Rectal smooth muscle tissue (tissue), 1 donor: Measurements from ENCODE around the gene VSIG10.
"Not testable (repeated sequence)": the region's sequence is repeated elsewhere in the genome, so short reads cannot be mapped to it uniquely, and the experiment has no call there.

Experiments
- H3K27ac ChIP-seq: one replicate; pipeline ENCODE4 v1.7.0; 2013; ENCODE audit warnings: low read depth, low read length, inconsistent platforms
- H3K27me3 ChIP-seq: one replicate; pipeline ENCODE4 v1.7.0; 2013; ENCODE audit warnings: low read length; ENCODE audit not compliant: control insufficient read depth, insufficient read depth
- H3K36me3 ChIP-seq: one replicate; pipeline ENCODE4 v1.7.0; 2013; ENCODE audit warnings: low read length; ENCODE audit not compliant: control insufficient read depth, insufficient read depth
- H3K4me1 ChIP-seq: one replicate; pipeline ENCODE4 v1.7.0; 2013; ENCODE audit warnings: low read length; ENCODE audit not compliant: control insufficient read depth, insufficient read depth
- H3K4me3 ChIP-seq: one replicate; pipeline ENCODE4 v1.7.0; 2013; ENCODE audit warnings: low read length
- H3K9ac ChIP-seq: one replicate; pipeline ENCODE4 v1.7.0; 2013; ENCODE audit warnings: low read length

The VSIG10 gene

GRCh38 chr12:118103601-118104382 lies at the start of gene VSIG10:
Gene VSIG10 (minus strand): TSS chr12:118104011. CDS start chr12:118103671, 340 bp downstream.
- peak within 1 kb of the TSS; percentile 66 for H3K27ac ChIP-seq

DNA sequence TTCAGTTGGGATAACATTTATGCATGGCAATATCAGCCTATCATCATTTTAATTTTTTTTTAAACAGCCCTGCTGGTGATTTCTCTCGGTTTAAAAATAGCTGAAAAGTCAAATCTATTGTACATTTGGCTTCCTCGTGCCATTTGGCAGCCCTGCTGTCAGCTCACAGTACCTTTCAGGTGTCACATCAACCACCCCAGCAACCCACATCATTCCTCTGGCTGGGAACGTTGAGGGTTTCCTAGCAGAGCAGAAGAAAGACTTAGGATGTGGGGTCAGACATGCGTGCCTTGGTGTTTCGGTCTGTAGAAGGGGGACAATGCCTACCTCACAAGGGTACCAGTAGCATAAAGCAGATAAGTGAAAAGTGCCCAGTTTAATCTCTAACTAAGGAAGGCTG lies 47.9 kb upstream of the VSIG10 start:
- Histone ChIP-seq H3K4me1 (no peaks in the 10 kb centered on the region), H3K36me3 (peaks cover 2% of the 10 kb centered on the region), H3K4me3 (no peak overlapping the region), H3K27ac (no peak overlapping the region), H3K9ac (no peak overlapping the region), H3K27me3 (no peaks in the 10 kb centered on the region)

More at GRCh38 chr12:118103601-118104382, at the start of gene VSIG10:
- H3K27me3 ChIP-seq: no peaks in the 10 kb centered on the region
- no peaks in the 10 kb centered on the region for H3K4me1 ChIP-seq
- peak within 1 kb of the TSS; percentile 88 for H3K4me3 ChIP-seq
- H3K36me3 ChIP-seq: no peaks in the 10 kb centered on the region
- peak within 1 kb of the TSS; percentile 51 for H3K9ac ChIP-seq

DNA sequence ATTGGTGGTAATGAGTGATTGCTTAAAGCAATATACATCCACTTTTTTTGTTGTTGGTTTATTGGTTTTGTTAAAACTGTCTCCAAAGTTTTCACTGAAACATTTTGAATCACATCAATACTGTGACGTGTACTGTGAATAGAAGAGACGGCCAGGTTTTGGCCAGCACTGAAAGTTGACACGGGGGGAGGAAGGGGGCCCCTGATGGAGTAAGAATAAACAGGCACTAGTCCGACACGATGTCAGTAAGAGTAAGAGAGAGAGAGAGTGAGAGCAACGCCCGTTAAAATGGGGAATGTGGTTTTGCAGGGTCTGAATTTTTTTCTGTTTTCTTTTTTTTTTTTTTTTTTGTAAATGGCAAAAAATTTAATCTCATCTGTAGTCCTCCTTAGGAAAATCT lies 46.8 kb upstream of the VSIG10 start:
- H3K27me3 ChIP-seq: no peaks in the 10 kb centered on the region
- H3K9ac ChIP-seq: no peak overlapping the region
- H3K27ac ChIP-seq: no peak overlapping the region
- peaks cover 2% of the 10 kb centered on the region for H3K36me3 ChIP-seq
- H3K4me3 ChIP-seq: no peak overlapping the region
- no peaks in the 10 kb centered on the region for H3K4me1 ChIP-seq

DNA sequence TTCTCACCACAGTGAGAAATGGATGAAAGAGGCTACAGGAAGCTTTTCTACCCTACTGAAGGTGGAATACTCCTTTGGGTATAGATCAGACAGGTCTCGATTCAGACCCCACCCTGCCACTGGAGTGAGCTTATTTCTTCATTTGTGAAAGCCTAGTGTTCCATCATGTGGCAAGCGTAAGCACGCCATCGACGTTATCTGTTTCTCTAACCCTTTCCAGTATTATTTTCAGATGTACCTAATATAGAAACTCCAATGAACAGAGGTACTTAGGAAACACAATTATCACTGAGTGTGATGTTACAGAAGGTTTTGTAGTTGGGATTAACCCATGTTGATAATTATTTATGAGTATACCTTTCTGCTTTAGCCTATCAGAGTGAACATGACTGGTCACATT lies 44.5 kb upstream of the VSIG10 start:
- Histone ChIP-seq H3K27ac (no peak overlapping the region), H3K27me3 (no peaks in the 10 kb centered on the region), H3K4me3 (no peak overlapping the region), H3K9ac (no peak overlapping the region), H3K4me1 (no peaks in the 10 kb centered on the region), H3K36me3 (peaks cover 7% of the 10 kb centered on the region)

DNA sequence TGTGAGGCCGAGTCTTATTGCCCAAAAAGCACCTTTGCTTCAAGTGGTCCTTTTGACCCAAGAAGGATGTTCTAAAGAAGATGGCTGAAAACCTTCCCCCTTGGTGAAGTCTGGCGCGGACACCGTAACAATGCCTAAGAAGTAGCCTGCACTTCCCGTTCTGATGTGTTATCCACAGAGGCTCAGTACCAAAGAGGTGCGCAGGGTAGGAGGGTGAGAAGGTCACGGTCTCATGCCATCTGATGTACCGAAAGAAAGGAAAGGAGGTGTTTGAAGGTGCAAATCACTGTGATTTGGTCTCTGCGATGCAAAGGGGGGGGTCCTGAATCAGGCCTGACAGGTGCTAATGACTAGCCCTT lies 42.0 kb upstream of the VSIG10 start:
- no peaks in the 10 kb centered on the region for H3K27me3 ChIP-seq
- H3K4me3 ChIP-seq: no peak overlapping the region
- no peaks in the 10 kb centered on the region for H3K4me1 ChIP-seq
- no peak overlapping the region for H3K27ac ChIP-seq
- peaks cover 11% of the 10 kb centered on the region for H3K36me3 ChIP-seq
- no peak overlapping the region for H3K9ac ChIP-seq

GRCh38 chr12:118145113-118145797 lies 41.4 kb upstream of the VSIG10 start:
- peaks cover 11% of the 10 kb centered on the region for H3K36me3 ChIP-seq
- no peaks in the 10 kb centered on the region for H3K27me3 ChIP-seq
- no peak overlapping the region for H3K27ac ChIP-seq
- H3K9ac ChIP-seq: no peak overlapping the region
- H3K4me3 ChIP-seq: no peak overlapping the region
- no peaks in the 10 kb centered on the region for H3K4me1 ChIP-seq

- Histone ChIP-seq H3K27ac (no peak overlapping the region), H3K27me3 (no peaks in the 10 kb centered on the region), H3K36me3 (peaks cover 16% of the 10 kb centered on the region), H3K4me3 (no peak overlapping the region), H3K4me1 (no peaks in the 10 kb centered on the region), H3K9ac (no peak overlapping the region)
These were observed 40.7 kb upstream of the VSIG10 start for GRCh38 chr12:118144499-118144898.

DNA sequence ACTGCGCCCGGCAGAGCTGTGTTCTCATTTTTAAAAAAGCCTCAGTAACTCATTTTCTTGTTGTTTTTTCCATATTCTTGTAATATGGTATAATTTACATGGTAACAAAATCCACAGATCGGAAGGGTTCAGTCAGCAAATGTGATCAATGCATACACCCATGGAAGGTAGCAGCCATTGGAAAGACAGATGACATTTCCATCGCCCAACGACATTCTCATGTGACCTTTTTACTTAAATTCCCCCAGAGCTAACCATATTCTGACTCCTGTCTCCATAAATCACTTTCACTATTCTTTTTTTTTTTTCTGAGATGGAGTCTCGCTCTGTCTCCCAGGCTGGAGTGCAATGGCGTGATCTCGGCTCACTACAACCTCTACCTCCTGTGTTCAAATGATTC lies 37.0 kb upstream of the VSIG10 start:
- no peak overlapping the region for H3K4me3 ChIP-seq
- no peaks in the 10 kb centered on the region for H3K27me3 ChIP-seq
- peaks cover 22% of the 10 kb centered on the region for H3K36me3 ChIP-seq
- H3K27ac ChIP-seq: no peak overlapping the region
- H3K9ac ChIP-seq: no peak overlapping the region
- H3K4me1 ChIP-seq: no peaks in the 10 kb centered on the region

DNA sequence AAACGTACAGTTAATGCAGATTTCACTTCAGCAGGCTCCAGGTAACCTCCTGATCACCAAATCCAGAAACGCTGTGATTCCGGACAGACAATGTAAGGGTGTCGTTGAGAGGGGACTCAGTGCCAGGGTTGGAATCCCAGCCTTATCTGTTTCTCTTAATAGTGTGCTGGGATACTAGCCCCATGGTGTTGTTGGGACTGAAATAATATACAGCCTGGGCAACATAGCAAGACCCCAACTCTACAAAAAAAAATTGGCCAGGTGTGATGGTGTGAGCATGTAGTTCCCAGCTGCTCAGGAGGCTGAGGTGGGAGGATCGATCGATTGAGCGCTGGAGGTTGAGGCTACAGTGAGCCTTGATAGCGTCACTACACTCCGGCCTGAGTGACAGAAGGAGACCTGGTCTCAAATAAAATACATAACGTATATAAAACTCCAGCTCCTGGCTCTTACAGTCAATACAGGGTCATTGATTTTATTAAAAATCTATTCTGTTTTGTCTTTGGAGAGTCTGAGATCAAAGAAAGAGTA lies 33.4 kb upstream of the VSIG10 start:
- H3K4me1 ChIP-seq: no peaks in the 10 kb centered on the region
- H3K27ac ChIP-seq: peak overlapping the region; percentile 89
- peak overlapping the region; percentile 81 for H3K4me3 ChIP-seq
- H3K36me3 ChIP-seq: peaks cover 13% of the 10 kb centered on the region
- peak overlapping the region; percentile 80 for H3K9ac ChIP-seq
- no peaks in the 10 kb centered on the region for H3K27me3 ChIP-seq

DNA sequence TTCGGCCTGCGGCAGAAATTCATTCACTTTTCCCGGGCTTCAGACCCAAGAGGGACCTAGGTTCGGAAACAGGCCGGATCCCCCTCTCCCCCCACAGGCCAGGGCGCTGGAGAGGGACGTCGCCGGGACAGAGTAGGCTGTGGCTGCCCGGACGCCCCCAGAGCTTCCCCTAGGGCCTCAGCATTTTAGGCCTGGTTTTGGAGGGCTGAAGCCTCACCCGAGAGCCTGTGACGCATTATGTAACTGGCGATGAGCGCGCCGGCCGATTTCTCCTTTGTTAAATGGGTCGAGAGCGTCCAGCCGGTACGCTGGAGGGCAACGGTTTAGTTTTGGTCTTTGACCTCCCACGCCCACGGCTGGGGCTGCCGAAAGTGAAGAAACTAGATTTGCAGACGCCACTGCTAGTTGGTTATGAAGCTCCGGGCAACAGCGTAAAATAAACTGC lies 32.8 kb upstream of the VSIG10 start:
- Histone ChIP-seq H3K36me3 (peaks cover 11% of the 10 kb centered on the region), H3K27ac (peak overlapping the region; percentile 89), H3K4me1 (no peaks in the 10 kb centered on the region), H3K4me3 (peak overlapping the region; percentile 81), H3K27me3 (no peaks in the 10 kb centered on the region), H3K9ac (peak overlapping the region; percentile 80)

DNA sequence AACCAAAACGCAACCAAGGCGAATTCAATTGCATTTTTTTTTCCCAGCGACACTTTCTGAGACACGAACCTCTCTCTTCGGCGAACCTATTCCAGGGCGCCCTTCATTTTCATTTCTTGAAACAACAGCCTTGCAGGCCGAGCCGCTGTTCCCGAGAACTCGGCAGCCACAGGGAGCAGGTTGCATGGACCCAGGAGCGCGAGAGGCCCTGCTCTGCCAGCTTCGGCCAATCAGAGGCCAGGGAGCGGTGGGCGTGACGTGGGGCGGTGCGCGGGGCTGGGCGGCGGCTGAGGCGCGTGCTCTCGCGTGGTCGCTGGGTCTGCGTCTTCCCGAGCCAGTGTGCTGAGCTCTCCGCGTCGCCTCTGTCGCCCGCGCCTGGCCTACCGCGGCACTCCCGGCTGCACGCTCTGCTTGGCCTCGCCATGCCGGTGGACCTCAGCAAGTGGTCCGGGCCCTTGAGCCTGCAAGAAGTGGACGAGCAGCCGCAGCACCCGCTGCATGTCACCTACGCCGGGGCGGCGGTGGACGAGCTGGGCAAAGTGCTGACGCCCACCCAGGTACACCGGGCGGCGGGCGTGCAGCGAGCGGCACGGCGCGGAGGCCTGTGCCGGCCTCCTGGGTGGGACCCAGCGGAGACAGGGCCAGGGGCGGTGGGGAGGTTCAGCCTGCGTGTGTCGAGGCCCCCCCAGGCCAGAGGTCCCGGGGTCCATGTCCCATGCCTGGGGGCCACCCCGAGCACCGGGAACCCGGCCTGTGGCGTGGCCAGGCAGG lies 32.2 kb upstream of the VSIG10 start, which contains the start of gene PEBP1:
PEBP1 (plus strand) TSS at position 337 of the 771 bp plus-strand sequence; CDS start at position 423, 86 bp downstream.
- Histone ChIP-seq H3K36me3 (peaks cover 11% of the 10 kb centered on the region), H3K4me3 (peak within 1 kb of the TSS; percentile 81), H3K27ac (peak within 1 kb of the TSS; percentile 89), H3K4me1 (no peaks in the 10 kb centered on the region), H3K27me3 (no peaks in the 10 kb centered on the region), H3K9ac (peak within 1 kb of the TSS; percentile 80)

- H3K9ac ChIP-seq, H3K36me3 ChIP-seq, H3K27ac ChIP-seq, H3K27me3 ChIP-seq, H3K4me1 ChIP-seq, H3K4me3 ChIP-seq: not testable (repeated sequence)
These were observed 25.6 kb upstream of the VSIG10 start for GRCh38 chr12:118129436-118129835.
